IMR-90 (cell line): Measurements from ENCODE around the gene PTHLH.

Experiments
- CEBPB ChIP-seq: IDR thresholded peaks from 2 replicates; pipeline ENCODE4 v1.6.1; 2012; ENCODE audit warnings: low read depth, low read length, improper control_type of control experiment
- CTCF ChIP-seq: conservative IDR thresholded peaks from 2 replicates; pipeline ENCODE4 v1.5.1; 2012; ENCODE audit warnings: mild to moderate bottlenecking, low read depth, low read length, improper control_type of control experiment
- FOS ChIP-seq: fragments of 150-350 bp; IDR thresholded peaks from 2 replicates; pipeline ENCODE4 v1.6.1; 2016; ENCODE audit warnings: low read depth, low read length
- MAZ ChIP-seq: IDR thresholded peaks from 2 replicates; pipeline ENCODE4 v1.6.1; 2012; ENCODE audit warnings: low read depth, mild to moderate bottlenecking, low read length, improper control_type of control experiment, moderate library complexity, borderline replicate concordance
- MXI1 ChIP-seq: IDR thresholded peaks from 2 replicates; pipeline ENCODE4 v1.6.1; 2012; ENCODE audit warnings: low read depth, mild to moderate bottlenecking, low read length, moderate library complexity, borderline replicate concordance
- POLR2A ChIP-seq: IDR thresholded peaks from 2 replicates; pipeline ENCODE4 v1.6.1; 2012; ENCODE audit warnings: mild to moderate bottlenecking, low read depth, low read length
- RAD21 ChIP-seq: IDR thresholded peaks from 2 replicates; pipeline ENCODE4 v1.6.1; 2012; ENCODE audit warnings: low read length, improper control_type of control experiment
- RFX5 ChIP-seq: IDR thresholded peaks from 2 replicates; pipeline ENCODE4 v1.8.0; 2012; ENCODE audit warnings: low read depth, mild to moderate bottlenecking, low read length, moderate library complexity
- SMC3 ChIP-seq: fragments of 150-350 bp; IDR thresholded peaks from 2 replicates; pipeline ENCODE4 v1.6.1; 2016; ENCODE audit warnings: low read depth, mild to moderate bottlenecking, antibody characterized with exemption, low read length, moderate library complexity
- USF2 ChIP-seq: fragments of 150-350 bp; IDR thresholded peaks from 2 replicates; pipeline ENCODE4 v1.6.1; 2017; ENCODE audit warnings: mild to moderate bottlenecking, antibody characterized with exemption, low read length, low read depth

DNA sequence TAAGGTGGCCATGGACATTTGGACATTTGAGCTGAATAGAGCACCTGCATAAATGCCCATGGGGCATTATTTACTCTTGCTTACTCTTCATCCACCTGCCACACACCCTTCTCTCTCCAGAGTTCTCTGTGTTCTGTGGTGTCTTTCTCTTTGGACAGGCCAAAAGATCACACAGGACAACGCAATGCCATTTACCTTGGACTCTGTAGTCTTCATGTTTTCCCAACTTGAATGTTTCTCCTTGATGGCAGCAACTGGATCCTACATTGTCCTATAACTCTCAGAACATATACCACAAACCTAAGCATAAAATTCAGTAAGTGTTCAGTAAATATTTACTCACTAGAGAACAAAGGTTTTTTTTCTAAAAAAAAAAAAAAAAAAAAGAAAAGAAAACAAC, 41.7 kb upstream of the PTHLH start:
- TF ChIP-seq FOS (no peak), CTCF (no peak), CEBPB (no peak), MAZ (no peak), RAD21 (no peak), USF2 (no peak), POLR2A (no peak), RFX5 (no peak), SMC3 (no peak), MXI1 (no peak)
